Breast epithelium (tissue), 4 donors: ENCODE data around the gene PADI1. TPM values are rescaled to one million over a fixed set of nuclear protein-coding genes. Genes with fewer than 3 reads are reported as not detected.

Source experiments
- DNase-seq, 2 donors: peaks; one replicate each; pipeline ENCODE4 v3.0.0-alpha.2; 2019; ENCODE audit warnings: low spot score in 2 of 2
- H3K27ac ChIP-seq, 2 donors: fragments of 200-600 bp; sonication (generic) in 1 of 2; one replicate each; pipeline ENCODE4 v1.5.1; 2016 to 2019; ENCODE audit warnings: mild to moderate bottlenecking in 1 of 2
- H3K27me3 ChIP-seq, 2 donors: fragments of 200-600 bp; sonication (generic) in 1 of 2; one replicate each; pipeline versions ENCODE4 v1.5.1 to v1.6.0; 2017 to 2019; ENCODE audit warnings: control low read depth in 1 of 2, mild to moderate bottlenecking in 1 of 2
- H3K36me3 ChIP-seq: fragments of 200-600 bp; one replicate; pipeline ENCODE4 v1.5.1; 2019
- H3K4me1 ChIP-seq, 2 donors: fragments of 200-600 bp; sonication (generic); one replicate each; pipeline ENCODE4 v1.5.1; 2016 to 2019; ENCODE audit warnings: control low read depth in 1 of 2
- H3K4me3 ChIP-seq, 3 donors: fragments of 200-600 bp; sonication (generic); 1 replicate in 2 of 3; 2 replicates in 1 of 3; pipeline ENCODE4 v1.5.1; 2016 to 2019; ENCODE audit warnings: mild to moderate bottlenecking in 3 of 3, moderate library complexity in 2 of 3
- H3K9me3 ChIP-seq, 2 donors: fragments of 200-600 bp; sonication (generic) in 1 of 2; one replicate each; pipeline ENCODE4 v1.5.1; 2016 to 2019; ENCODE audit warnings: control low read depth in 1 of 2
- CTCF ChIP-seq, 3 donors: fragments of 450-650 bp; IDR thresholded peaks; one replicate each; pipeline ENCODE4 v1.5.1; 2016 to 2017; ENCODE audit warnings: antibody characterized with exemption in 3 of 3, mild to moderate bottlenecking in 3 of 3, moderate library complexity in 3 of 3
- POLR2A ChIP-seq: fragments of 450-650 bp; IDR thresholded peaks from one replicate; pipeline ENCODE4 v1.6.1; 2016; ENCODE audit warnings: antibody characterized with exemption, mild to moderate bottlenecking, moderate library complexity
- POLR2AphosphoS5 ChIP-seq, 3 donors: sonication (generic); formaldehyde crosslinking; IDR thresholded peaks; one replicate each; pipeline ENCODE4 v1.6.1; 2017; ENCODE audit warnings: antibody characterized with exemption in 3 of 3
- intact Hi-C: fragments of 100-400 bp; cut with DNase I; formaldehyde crosslinking; loops from one replicate; pipeline ENCODE4 v1.15.1; 2023; ENCODE audit warnings: low total_unique reads
- total RNA-seq, 3 donors: library from RNA; depleted of rRNA; stranded (reverse); fragments of >200 nt; gene quantifications; one replicate each; pipeline ENCODE4 v1.1.0, GENCODE V29; 2016

The PADI1 gene
- total RNA-seq, 3 donors from 2014 or later = 0.33 TPM; not detected in 2

DNA sequence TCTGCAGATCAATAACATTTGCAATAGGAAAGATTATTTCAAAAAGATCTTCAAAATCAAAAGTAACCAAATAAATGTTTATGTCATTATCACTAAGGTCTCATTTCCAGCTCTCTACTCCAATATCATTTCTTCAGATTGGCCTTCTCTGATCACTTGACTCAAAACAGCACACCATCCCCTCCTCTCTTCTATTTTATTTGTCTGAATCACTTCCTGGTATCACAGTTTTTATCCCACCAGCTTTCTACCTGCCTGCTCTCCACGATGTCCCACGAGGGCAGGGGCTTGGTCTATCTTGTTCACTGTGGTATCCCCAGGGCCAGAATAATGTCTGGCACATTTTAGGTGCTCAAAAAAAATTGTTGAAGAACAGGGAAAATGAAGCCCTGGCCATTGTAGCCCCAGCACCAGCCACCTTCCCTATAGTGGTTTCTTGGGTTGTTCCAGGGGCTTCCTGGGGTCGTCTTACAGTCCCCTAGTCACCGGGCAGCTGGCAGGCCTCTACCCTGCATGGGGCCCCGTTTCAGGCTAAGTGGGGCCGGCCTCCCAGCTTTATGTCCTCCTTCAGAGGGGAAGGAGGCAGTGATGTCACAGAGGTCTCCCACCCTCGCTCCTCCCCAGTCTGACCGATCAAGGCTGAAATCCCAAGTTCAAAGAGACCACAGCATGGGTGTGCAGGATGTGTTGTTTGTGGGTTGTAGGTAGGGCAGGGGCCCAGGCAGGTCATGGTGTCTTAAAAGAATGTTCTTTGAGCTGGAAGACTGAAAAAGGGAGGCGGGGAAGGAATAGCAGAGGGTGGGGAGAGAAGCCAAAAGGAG, 3.5 kb upstream of the PADI1 start:
- Histone ChIP-seq H3K9me3 (no peaks in the 10 kb centered on the region), H3K27me3 (no peaks in the 10 kb centered on the region), H3K27ac (no peak overlapping the region), H3K36me3 (no peaks in the 10 kb centered on the region), H3K4me3 (no peak overlapping the region), H3K4me1 (no peaks in the 10 kb centered on the region)
- DNase-seq = peak in 1 of 2 donors; percentile 17
- TF ChIP-seq POLR2AphosphoS5 (IDR thresholded peaks at IDR 0.05) (no peak), POLR2A (no peak), CTCF (IDR thresholded peaks at IDR 0.05) (no peak)
- intact Hi-C loops = no loop called here

GRCh38 chr1:17205652-17206051, 724 bp downstream of the PADI1 start:
- no peaks in the 10 kb centered on the region for H3K9me3 ChIP-seq
- H3K4me3 ChIP-seq = no peak overlapping the region
- no peaks in the 10 kb centered on the region for H3K4me1 ChIP-seq
- no peaks in the 10 kb centered on the region for H3K27me3 ChIP-seq
- H3K36me3 ChIP-seq = no peaks in the 10 kb centered on the region
- no peak for DNase-seq
- intact Hi-C loops = no loop called here
- no peak overlapping the region for H3K27ac ChIP-seq
- TF ChIP-seq CTCF (IDR thresholded peaks at IDR 0.05) (no peak), POLR2A (no peak), POLR2AphosphoS5 (IDR thresholded peaks at IDR 0.05) (no peak)

DNA sequence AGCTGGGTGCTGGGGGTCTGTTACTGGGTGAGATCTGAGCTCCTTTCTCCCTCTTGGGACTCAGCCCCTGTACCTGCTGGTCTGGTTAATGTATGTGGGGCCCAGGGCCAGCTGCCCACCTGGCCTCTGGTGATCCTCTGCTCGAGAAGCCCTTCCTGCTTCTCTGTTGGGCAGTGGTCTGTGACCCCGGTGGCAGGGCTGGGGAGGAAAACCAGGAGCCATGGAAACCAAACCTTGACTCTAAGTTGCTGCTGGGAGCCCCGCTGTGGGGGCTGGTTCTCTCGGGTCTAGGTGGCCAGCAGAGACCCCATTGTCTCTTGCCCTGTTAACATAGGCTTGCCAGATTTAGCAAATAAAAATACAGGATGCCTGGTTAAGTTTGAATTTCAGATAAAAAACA, 1.3 kb downstream of the PADI1 start:
- Histone ChIP-seq H3K27me3 (no peaks in the 10 kb centered on the region), H3K4me3 (no peak overlapping the region), H3K27ac (no peak overlapping the region), H3K36me3 (no peaks in the 10 kb centered on the region), H3K9me3 (no peaks in the 10 kb centered on the region), H3K4me1 (no peaks in the 10 kb centered on the region)
- TF ChIP-seq CTCF (IDR thresholded peaks at IDR 0.05) = no peak
- TF ChIP-seq POLR2AphosphoS5 (IDR thresholded peaks at IDR 0.05) = no peak
- no peak for TF ChIP-seq POLR2A
- DNase-seq = no peak
- intact Hi-C loops = no loop called here

GRCh38 chr1:17207046-17207445, 2.1 kb downstream of the PADI1 start:
- peak in 1 of 2 donors; percentile 24 for DNase-seq
- peaks cover 0 to 3% of the 10 kb centered on the region in 2 donors for H3K4me1 ChIP-seq
- no peaks in the 10 kb centered on the region for H3K36me3 ChIP-seq
- TF ChIP-seq POLR2A (no peak), POLR2AphosphoS5 (IDR thresholded peaks at IDR 0.05) (no peak), CTCF (IDR thresholded peaks at IDR 0.05) (no peak)
- no peak overlapping the region for H3K27ac ChIP-seq
- no peaks in the 10 kb centered on the region for H3K27me3 ChIP-seq
- H3K9me3 ChIP-seq = no peaks in the 10 kb centered on the region
- intact Hi-C loops = no loop called here
- H3K4me3 ChIP-seq = no peak overlapping the region

GRCh38 chr1:17207540-17207939, 2.6 kb downstream of the PADI1 start:
- Histone ChIP-seq H3K4me1 (peaks cover 0 to 8% of the 10 kb centered on the region in 2 donors), H3K9me3 (no peaks in the 10 kb centered on the region), H3K36me3 (no peaks in the 10 kb centered on the region), H3K27me3 (no peaks in the 10 kb centered on the region), H3K27ac (no peak overlapping the region), H3K4me3 (no peak overlapping the region)
- TF ChIP-seq CTCF (IDR thresholded peaks at IDR 0.05) (no peak), POLR2AphosphoS5 (IDR thresholded peaks at IDR 0.05) (no peak), POLR2A (no peak)
- DNase-seq = no peak
- intact Hi-C loops = no loop called here
